ENCODE measurements around the gene SLC25A36.
"Not testable (repeated sequence)": the region's sequence is repeated elsewhere in the genome, so short reads cannot be mapped to it uniquely, and the experiment has no call there.

SLC25A36 gene

DNA sequence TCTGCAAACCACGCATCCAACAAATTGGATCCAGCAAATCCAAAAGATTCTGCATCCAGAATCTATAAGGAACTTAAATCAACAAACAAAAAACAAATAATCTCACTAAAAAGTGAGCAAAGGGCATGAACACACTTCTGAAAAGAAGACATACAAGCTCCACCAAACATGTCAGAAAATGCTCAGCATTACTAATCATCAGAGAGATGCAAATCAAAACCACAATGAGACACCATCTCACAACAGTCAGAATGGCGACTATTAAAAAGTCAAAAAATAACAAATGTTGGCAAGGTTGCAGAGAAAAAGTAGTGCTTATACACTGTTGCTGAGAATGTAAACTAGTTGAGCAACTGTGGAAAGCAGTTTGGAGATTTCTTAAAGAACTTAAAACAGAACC lies 21.6 kb upstream of the SLC25A36 start:
- ATAC-seq (no peak), DNase-seq (ENCODE audit: low spot score in 2 of 2) (no peak)
- H3K4me3 Mint-ChIP-seq = no peak overlapping the region
- no peaks in the 10 kb centered on the region for H3K36me3 Mint-ChIP-seq
- H3K9me3 Mint-ChIP-seq = no peaks in the 10 kb centered on the region
- H3K4me1 Mint-ChIP-seq = no peaks in the 10 kb centered on the region
- no peak overlapping the region for H3K27ac Mint-ChIP-seq

DNA sequence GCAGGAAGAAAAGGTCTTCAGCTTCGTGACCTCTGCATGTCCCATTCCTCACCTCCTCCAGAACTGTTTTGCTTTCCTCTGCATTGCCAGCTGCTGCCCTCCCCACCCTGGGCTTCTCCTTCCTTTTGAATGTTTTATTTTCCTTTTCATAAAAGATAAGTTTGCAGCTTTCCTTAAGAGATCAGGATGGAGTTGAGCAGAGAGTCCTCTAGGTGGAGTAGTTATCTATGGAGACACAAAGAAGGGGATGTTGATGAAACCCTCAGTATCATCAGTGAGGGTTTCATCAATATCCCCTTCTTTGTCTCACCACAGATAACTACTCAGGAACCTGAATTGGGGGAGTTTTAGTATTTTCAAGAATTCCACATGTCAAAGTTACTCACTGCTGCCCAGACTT lies 19.0 kb upstream of the SLC25A36 start:
- peak overlapping the region; percentile 17 for H3K27ac Mint-ChIP-seq
- no peaks in the 10 kb centered on the region for H3K4me1 Mint-ChIP-seq
- ATAC-seq (no peak), DNase-seq (ENCODE audit: low spot score in 2 of 2) (no peak)
- H3K36me3 Mint-ChIP-seq = no peaks in the 10 kb centered on the region
- H3K4me3 Mint-ChIP-seq = no peak overlapping the region
- no peaks in the 10 kb centered on the region for H3K9me3 Mint-ChIP-seq

DNA sequence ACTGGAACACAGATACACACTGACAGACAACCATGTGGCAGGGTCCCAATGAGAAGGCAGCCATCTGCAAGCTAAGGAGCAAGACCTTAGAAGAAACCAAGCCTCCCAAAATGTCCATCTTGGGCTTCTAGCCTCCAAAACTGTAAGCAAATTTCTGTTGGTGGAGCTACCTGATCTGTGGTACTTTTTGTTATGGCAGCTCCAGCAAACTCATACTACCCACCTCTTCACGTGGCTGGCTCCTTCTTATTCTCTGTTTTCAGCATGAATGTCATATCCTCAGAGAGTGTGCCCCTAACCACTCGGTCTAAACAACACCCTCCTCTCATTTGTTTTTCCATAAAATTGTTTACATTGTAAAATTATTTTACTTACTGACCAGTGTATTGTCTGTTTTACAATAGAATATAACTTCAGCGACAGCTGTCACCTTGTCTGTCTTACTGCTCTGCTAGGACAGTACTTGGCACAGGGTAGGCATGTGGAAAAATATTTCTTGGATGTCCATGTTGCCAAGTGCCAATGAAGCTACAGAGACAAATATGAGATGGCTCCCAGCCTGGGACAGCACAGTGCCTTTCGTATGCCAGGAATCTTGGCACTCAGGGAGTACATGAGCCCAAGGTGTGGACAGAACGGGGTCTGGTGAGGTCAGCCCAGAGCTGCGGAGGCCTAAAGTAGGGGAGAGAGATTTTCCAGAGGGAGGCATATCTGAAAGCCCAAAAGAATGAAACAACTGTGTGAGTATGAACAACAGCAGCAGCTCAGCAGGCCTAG lies 17.4 kb upstream of the SLC25A36 start:
- no peak for DNase-seq (ENCODE audit: low spot score in 2 of 2)
- H3K9me3 Mint-ChIP-seq = no peaks in the 10 kb centered on the region
- no peaks in the 10 kb centered on the region for H3K36me3 Mint-ChIP-seq
- no peak overlapping the region for H3K27ac Mint-ChIP-seq
- H3K4me1 Mint-ChIP-seq = no peaks in the 10 kb centered on the region
- H3K4me3 Mint-ChIP-seq = no peak overlapping the region
- ATAC-seq = no peak

DNA sequence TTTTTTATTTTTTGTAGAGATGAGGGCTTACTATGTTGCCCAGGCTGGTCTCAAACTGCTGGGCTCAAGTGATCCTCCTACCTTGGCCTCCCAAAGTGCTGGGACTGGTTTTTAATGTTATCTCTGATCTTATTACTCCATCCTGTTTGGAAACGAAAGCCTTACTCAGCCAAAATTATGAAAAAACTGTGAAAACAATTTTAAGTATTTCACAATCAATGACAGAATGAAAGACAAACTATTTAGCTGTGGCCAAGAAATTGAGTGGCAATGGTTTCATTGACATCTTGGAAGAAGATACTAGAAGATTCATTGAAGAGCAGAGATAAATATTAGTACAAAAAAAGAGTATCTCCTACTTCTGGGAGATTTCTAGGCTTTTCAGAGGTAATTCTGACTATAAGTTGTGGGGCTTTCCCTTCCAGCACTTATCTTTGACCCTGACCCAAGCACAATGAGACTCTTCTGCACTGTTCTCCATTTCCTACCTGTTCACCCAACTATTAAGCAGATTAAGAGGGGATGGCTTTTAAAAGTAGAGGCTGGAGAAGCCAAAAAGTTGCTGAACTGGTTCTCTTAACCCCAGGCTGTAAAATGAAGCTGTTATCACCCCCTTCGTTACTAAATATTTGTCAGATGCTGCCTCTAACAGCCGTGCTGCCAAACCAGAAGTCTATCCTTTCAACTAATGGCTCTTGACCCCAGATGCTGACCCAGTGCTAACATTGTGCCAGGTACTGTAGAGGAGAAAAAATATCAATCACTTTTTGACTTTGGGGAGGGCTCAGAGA lies 14.2 kb upstream of the SLC25A36 start:
- Mint-ChIP-seq H3K9me3 (no peaks in the 10 kb centered on the region), H3K36me3 (no peaks in the 10 kb centered on the region), H3K4me3 (no peak overlapping the region), H3K4me1 (no peaks in the 10 kb centered on the region), H3K27ac (no peak overlapping the region)
- ATAC-seq (no peak), DNase-seq (ENCODE audit: low spot score in 2 of 2) (no peak)

DNA sequence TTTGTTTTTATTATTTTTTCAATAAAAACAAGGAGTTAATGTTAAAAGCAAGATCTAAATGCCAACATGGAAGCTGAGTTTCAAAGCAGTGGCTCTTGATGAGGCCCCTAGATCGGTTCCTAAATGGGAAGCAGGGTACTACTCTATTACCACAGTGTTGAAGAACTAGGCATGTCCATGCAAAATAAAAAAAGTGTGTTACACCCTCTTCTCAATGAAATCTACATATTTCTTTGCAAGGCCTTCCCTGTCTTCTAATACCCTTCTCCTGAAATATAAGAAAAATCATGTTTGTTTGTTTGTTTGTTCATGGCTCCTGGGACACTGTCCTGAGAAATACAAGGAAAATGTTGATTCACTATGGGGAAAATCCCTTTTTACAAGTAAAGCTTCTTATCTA lies 12.2 kb upstream of the SLC25A36 start:
- H3K9me3 Mint-ChIP-seq = no peaks in the 10 kb centered on the region
- DNase-seq (ENCODE audit: low spot score in 2 of 2) (no peak), ATAC-seq (no peak)
- no peaks in the 10 kb centered on the region for H3K36me3 Mint-ChIP-seq
- H3K4me3 Mint-ChIP-seq = no peak overlapping the region
- H3K27ac Mint-ChIP-seq = no peak overlapping the region
- no peaks in the 10 kb centered on the region for H3K4me1 Mint-ChIP-seq

DNA sequence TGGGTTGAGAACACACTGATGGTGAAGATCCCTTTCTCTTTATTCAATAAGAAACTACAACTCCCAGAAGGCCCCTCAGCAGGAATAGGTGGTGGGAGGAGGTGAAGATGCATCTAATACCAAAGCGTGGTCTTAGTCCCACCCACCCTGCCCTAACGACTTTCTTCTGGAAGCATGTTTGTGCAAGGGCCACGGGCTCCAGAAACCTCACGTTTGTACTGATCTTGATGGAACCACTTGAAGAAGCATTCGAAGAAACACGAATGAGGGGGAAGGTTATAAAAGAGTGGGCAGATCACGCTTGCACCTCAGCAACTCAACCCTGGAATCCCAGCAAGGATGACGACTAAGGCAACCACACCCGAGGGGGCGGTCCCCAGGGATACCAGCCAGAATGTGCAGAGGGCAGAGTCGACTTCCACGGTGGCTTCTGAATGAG lies 10.6 kb upstream of the SLC25A36 start:
- no peaks in the 10 kb centered on the region for H3K9me3 Mint-ChIP-seq
- DNase-seq (ENCODE audit: low spot score in 2 of 2) = no peak
- no peaks in the 10 kb centered on the region for H3K4me1 Mint-ChIP-seq
- no peak overlapping the region for H3K27ac Mint-ChIP-seq
- no peak for ATAC-seq
- no peaks in the 10 kb centered on the region for H3K36me3 Mint-ChIP-seq
- H3K4me3 Mint-ChIP-seq = no peak overlapping the region

DNA sequence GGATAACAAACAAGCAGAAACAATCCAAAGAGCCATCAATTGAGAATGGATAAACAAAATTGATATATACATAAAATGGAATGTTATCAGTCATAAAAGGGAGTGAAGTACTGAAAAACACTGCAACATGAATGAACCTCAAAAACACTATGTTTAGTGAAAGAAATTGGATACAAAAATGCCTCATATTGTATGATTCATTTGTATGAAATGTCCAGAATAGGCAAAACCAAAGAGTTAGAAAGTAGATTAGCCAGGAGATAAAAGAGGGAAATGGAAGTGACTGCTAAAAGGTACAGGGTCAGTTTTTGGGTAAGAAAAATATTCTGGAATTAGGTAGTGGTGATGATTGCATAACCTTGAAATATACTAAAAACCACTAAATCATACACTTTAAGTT lies 9.8 kb upstream of the SLC25A36 start:
- Mint-ChIP-seq H3K9me3 (no peaks in the 10 kb centered on the region), H3K27ac (no peak overlapping the region), H3K4me3 (no peak overlapping the region), H3K4me1 (no peaks in the 10 kb centered on the region), H3K36me3 (no peaks in the 10 kb centered on the region)
- ATAC-seq = no peak
- no peak for DNase-seq (ENCODE audit: low spot score in 2 of 2)

DNA sequence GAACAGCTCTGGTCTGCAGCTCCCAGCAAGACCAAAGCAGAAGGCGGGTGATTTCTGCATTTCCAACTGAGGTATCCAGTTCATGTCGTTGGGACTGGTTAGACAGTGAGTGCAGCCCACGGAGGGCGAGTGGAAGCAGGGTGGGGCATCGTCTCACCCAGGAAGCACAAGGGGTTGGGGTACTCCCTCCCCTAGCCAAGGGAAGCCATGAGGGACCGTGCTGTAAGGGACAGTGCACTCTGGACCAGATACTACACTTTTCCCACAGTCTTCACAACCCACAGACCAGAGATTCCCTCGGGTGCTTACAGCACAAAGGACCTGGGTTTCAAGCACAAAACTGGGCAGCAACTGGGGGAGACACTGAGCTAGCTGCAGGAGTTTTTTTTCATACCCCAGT lies 8.5 kb upstream of the SLC25A36 start:
- Mint-ChIP-seq H3K36me3 (no peaks in the 10 kb centered on the region), H3K27ac (no peak overlapping the region), H3K4me3 (no peak overlapping the region), H3K4me1 (no peaks in the 10 kb centered on the region), H3K9me3 (no peaks in the 10 kb centered on the region)
- no peak for DNase-seq (ENCODE audit: low spot score in 2 of 2)
- ATAC-seq = no peak

DNA sequence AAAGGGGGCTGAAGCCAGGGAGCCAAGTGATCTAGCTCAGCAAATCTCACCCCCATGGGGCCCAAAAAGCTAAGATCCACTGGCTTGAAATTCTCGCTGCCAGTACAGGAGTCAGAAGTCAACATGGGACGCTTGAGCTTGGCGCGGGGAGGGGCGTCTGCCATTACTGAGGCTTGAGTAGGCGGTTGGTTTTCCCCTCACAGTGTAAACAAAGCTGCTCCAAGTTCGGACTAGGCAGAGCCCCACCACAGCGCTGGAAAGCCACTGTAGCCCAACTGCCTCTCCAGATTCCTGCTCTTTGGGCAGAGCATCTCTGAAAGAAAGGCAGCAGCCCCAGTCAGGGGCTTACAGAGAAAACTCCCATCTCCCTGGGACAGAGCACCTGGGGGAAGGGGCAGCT lies 8.1 kb upstream of the SLC25A36 start:
- H3K27ac Mint-ChIP-seq = no peak overlapping the region

DNA sequence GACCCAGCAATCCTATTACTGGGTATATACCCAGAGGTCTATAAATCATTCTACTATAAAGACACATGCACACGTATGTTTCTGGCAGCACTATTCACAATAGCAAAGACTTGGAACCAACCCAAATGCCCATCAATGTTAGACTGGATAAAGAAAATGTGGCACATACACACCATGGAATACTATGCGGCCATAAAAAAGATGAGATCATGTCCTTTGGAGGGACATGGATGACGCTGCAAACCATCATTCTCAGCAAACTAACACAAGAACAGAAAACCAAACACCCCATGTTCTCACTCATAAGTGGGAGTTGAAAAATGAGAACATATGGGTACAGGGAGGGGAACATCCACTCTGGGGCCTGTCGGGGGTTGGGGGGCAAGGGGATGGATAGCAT lies 2.3 kb upstream of the SLC25A36 start:
- Mint-ChIP-seq H3K4me1 (peaks cover 22% of the 10 kb centered on the region), H3K36me3 (peaks cover 16% of the 10 kb centered on the region)
- not testable (repeated sequence) for H3K4me3 Mint-ChIP-seq; ATAC-seq; H3K9me3 Mint-ChIP-seq; H3K27ac Mint-ChIP-seq; DNase-seq (ENCODE audit: low spot score in 2 of 2)

More for the DNA sequence above, 8.1 kb upstream of the SLC25A36 start:
- Mint-ChIP-seq H3K9me3 (no peaks in the 10 kb centered on the region), H3K36me3 (no peaks in the 10 kb centered on the region), H3K4me3 (no peak overlapping the region), H3K4me1 (no peaks in the 10 kb centered on the region)
- DNase-seq (ENCODE audit: low spot score in 2 of 2) (no peak), ATAC-seq (no peak)

DNA sequence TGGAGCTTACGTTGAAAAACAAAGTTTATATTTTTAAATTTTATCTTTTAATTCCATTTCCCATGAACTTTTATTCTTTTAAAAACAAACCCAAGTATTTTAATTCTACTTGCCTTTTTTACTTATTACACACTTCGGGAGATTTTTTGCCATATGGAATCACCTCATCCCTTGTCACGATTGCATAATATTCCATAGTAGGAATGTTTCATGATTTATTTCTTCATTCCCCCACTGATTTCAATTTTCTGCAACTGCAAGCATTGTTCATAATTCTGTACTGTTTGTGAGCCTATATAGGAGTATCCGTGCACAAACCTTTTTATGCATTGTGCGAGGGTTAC lies 574 bp upstream of the SLC25A36 start:
- H3K4me1 Mint-ChIP-seq = peaks cover 24% of the 10 kb centered on the region
- H3K9me3 Mint-ChIP-seq = no peaks in the 10 kb centered on the region
- peaks cover 16% of the 10 kb centered on the region for H3K36me3 Mint-ChIP-seq
- no peak for DNase-seq (ENCODE audit: low spot score in 2 of 2)
- ATAC-seq = no peak
- H3K4me3 Mint-ChIP-seq = peak overlapping the region; percentile 92
- peak overlapping the region; percentile 94 for H3K27ac Mint-ChIP-seq

DNA sequence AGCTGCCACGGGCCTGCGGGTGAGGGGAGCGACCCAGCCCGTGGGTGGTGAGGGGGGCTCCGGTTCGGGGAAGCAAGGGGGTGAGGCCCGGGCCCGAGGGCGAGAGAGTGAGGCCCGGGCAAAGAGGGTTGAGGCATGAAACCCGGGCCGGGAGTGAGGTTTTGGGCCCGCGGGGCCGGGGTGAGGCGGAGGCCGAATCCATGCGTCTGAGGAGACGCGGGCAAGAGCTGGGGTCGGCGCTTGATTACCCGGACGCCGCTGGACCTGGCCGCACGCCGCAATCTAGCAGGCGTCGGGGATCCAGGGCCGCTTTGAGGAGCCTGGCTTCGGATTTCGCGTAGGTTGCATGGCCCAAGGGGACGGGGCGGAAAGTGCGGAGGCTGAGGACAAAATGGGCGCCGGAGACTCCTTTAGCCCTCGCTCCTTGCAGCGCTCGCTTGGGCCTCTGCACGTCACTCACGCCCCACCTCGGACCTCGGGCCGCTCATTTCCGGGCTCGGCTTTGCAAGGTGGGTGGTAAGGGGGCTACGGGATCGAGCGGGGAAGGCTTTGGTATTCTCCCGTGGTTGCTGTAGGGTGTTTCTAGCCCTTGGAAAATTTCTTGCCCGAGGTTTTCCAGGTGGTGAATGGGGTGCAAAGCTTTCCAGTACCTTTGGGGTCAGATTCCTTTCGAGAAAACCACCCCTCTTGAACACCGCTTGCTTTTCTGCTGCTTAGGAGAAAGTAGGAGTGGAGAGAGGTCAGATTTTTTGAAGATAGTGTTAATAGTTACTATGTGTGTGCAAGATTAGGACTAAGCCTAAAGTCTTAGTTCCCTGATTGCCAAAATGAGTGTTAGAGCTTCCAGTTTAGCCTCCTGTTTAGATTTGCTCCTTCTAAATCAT lies 827 bp downstream of the SLC25A36 start:
- DNase-seq (ENCODE audit: low spot score in 2 of 2) (peak; percentile 19 to 75), ATAC-seq (peak; percentile 37)
- Mint-ChIP-seq H3K27ac (peak overlapping the region; percentile 94), H3K4me1 (peaks cover 37% of the 10 kb centered on the region), H3K4me3 (peak overlapping the region; percentile 92), H3K36me3 (peaks cover 24% of the 10 kb centered on the region), H3K9me3 (no peaks in the 10 kb centered on the region)

DNA sequence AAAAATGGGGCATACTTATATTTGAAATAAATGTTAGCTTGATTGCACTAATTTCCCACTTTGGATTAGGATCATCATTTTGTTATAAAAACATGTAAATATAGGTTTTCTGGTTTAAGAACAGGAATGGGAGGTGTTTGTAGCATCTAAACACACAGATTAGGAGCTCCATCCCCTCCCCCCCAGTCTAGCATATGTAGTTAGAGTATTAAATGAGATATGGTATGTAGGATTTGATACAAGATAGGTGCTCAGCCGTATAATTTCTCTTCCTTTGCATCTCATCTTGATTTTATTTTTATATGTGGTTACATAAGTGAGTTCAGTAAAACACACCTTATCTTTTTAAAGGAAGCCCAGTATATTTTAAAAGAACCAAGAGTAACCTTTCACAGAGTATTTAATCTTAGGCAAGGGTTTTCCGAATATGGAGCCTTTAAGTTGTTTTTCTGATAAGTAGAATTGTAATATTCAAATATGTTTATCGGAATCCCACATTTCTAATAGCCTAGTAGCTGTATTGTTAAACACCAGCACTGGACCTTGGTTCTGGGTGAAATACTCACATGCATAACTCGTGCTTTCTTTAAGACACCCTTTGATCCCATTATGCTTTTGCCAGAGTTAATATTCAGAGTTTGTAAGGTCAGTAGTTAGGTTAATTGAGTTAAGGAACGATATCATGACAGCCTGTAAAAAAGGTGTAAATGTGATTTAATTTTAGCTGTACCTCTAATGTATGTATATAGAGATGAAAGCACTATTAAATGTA lies 2.3 kb downstream of the SLC25A36 start:
- ATAC-seq (no peak), DNase-seq (ENCODE audit: low spot score in 2 of 2) (no peak)
- H3K9me3 Mint-ChIP-seq = no peaks in the 10 kb centered on the region
- peak overlapping the region; percentile 92 for H3K4me3 Mint-ChIP-seq
- peaks cover 42% of the 10 kb centered on the region for H3K4me1 Mint-ChIP-seq
- H3K36me3 Mint-ChIP-seq = peaks cover 36% of the 10 kb centered on the region
- no peak overlapping the region for H3K27ac Mint-ChIP-seq

DNA sequence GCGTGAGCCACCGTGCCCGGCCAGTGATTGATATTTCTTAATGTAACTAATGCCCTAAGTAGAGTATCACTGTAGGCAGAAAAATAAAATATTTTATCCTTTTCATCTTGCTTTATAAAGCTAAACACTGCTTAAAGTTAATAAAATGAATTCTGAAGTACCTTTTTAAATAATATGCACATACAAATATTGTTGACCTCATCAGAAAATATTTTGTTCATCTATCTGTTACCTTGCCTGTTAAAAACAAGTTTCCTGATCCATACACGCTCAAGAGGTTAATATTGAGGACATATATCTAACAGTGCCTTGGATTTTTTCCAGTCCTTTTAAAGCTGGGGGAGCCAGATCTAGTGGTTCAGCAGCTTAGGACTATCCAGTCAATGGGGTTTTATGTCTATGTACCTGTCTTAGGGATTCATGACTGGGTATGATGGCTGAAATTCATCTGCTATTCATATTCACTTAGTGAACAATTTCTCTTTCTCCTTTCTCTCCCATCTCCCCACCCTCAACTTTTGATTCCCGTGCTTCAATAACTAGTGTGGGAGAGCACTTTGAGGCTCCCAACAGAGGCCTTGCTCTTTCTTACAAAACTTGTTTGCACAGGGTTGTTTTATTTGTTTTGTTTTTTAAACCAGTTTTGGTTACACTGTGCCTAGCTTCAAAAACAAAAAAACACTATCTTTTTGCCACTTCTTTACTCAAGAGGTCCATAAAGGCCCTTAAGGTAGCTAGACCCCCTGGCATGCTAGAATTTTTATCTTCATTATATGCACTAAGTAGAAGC lies 7.0 kb downstream of the SLC25A36 start:
- no peak overlapping the region for H3K27ac Mint-ChIP-seq
- no peaks in the 10 kb centered on the region for H3K9me3 Mint-ChIP-seq
- no peak for DNase-seq (ENCODE audit: low spot score in 2 of 2)
- H3K4me1 Mint-ChIP-seq = peaks cover 40% of the 10 kb centered on the region
- ATAC-seq = no peak
- no peak overlapping the region for H3K4me3 Mint-ChIP-seq
- H3K36me3 Mint-ChIP-seq = peaks cover 41% of the 10 kb centered on the region
